ENCODE data around the gene NELL2.

NELL2 gene

GRCh38 chr12:44677724-44678123 lies 198.4 kb downstream of the NELL2 start:
- no peak for DNase-seq

DNA sequence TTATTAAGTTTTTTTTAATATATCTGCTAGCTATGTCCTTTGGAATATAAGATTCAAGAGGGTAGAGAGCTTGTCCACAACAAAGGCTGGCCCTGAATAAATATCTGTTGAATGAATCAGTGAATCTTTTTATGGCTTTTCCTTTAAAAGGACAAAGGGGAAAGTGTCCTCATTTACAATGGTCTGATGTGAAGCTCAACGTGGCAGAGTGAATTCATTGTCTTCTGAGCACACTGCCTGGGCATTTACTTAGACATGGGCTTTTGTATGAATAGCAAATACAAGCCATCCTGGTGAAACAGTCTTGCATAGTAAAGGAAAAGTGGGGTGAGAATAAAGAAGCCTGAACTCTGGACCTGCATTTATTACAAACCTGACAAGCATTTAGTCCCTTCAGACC lies 201.2 kb downstream of the NELL2 start:
- no peak for DNase-seq

- DNase-seq = no peak
These were observed 202.3 kb downstream of the NELL2 start for GRCh38 chr12:44673811-44674210.

GRCh38 chr12:44672042-44672441 lies 204.1 kb downstream of the NELL2 start:
- DNase-seq = no peak

DNA sequence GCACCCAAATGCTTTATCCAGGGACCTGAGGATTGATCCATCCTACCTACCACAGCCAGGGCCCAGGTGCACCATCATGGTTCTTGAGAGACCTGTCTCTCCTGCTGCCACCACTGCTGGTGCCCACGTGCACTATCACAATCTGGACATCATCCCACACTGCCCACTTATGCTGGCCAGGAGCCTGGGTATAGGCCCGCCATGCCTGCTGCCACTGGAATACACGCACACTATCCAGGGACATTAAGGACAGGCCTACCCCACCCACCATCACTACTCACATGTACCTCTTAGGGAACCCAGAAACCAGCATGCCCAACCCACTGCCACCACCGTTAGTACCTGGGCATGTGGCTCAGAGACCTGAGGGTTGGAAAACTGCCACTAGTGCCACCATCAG lies 207.7 kb downstream of the NELL2 start:
- no peak for DNase-seq

- DNase-seq = no peak
These were observed 208.7 kb downstream of the NELL2 start for GRCh38 chr12:44667461-44667860.

GRCh38 chr12:44663291-44663690 lies 212.8 kb downstream of the NELL2 start:
- DNase-seq = no peak

GRCh38 chr12:44655846-44656245 lies 220.3 kb downstream of the NELL2 start:
- DNase-seq = no peak

- DNase-seq = no peak
These were observed 221.2 kb downstream of the NELL2 start for GRCh38 chr12:44654646-44655639.

GRCh38 chr12:44653861-44654527 lies 222.1 kb downstream of the NELL2 start:
- DNase-seq = no peak

GRCh38 chr12:44649693-44650092 lies 226.4 kb downstream of the NELL2 start:
- DNase-seq = no peak

DNA sequence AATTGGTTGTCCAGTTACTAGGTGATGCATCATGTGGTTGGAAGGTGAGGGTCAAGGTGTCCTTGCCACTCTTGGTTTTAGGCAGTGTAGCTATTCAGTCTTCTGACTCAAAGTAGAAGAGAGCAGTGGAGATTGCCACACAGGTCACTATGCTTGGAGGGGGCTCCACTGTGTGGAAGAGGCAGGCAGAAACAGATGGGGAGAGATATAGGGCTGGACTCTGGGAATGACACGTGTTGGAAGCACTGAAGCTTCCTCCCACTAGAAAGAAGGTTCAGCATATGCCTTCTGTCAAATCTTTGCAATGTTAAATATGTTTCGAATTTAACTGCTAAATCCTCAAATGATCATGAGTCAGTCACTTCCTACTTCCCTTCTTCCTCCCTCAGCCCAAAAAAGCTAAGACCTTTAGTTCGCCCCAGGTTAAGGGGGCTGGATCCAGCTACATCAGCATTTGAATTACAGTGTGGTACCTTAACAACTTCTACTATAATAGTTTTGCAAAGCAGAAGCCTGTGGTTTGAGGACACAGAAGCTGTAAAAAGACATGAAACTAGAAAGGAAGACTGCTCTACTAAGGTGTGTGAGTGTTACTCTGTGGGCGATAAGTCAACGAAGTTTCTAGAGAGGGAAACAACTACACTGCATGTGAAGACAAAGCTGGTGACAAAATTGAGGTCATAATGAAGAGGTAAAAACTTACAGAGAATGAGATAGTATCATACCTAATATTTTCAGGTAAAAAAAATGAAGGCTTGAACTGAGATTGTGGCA lies 228.0 kb downstream of the NELL2 start:
- DNase-seq = no peak

GRCh38 chr12:44640427-44641190 lies 235.5 kb downstream of the NELL2 start:
- no peak for DNase-seq

DNA sequence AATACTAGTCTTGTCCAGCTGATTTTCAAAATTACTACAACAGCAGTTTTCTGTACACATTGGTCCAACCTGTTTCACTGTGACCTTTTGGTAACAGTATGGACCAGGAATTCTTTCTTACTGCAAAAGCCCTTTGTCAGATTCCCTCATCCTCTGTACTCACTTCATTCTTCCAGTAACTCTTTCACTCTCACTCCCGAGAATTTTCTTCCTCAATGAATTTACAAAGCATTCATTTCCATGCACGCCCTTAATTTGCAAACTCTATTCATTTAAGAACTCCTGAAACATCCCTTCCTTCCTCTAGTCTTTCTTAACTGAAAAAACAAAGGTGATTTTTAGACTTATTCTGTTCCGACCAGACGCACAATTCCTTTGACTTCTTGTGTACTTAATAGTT lies 238.2 kb downstream of the NELL2 start:
- DNase-seq = no peak

DNA sequence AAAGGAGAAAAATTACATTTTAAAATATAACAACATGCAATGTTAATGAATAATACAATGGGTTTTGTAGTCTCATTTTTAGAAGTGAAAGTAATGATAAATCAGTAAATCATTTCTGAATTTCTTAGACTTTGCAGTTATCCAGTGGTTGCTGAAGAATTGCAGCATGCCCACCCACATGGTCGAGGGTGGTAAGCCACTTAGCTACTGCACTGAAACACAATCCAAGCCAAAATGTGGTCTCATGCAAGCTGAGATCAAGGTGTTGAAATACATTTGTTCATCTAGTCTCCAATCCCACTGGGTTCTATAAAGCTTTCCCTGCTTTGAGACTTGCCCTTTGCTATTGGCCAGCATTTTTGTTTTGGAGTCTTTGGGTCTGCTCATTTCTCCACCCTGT lies 247.9 kb downstream of the NELL2 start:
- DNase-seq = no peak

GRCh38 chr12:44627387-44628166 lies 248.5 kb downstream of the NELL2 start:
- no peak for DNase-seq

DNA sequence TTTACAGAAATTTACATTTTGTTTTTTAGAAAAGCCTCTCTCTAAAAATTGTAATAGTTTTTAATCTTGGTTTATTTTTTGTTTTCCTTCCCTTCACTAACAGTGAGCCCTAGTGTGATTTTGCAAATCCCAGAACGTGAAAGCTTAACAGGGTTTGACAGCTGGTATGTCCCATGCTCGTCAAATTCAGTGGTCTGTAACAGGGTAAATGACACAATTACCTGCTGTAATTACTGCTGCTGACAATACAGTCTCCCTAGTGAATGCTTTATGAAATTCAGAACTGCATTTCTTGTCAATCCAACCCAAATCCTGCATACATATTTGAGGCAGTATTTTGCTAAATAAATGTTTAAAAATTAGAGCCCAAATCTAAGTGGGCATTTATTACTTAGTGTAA lies 249.2 kb downstream of the NELL2 start:
- no peak for DNase-seq

- DNase-seq = no peak
These were observed 257.2 kb downstream of the NELL2 start for GRCh38 chr12:44618946-44619345.

- DNase-seq = no peak
These were observed 259.7 kb downstream of the NELL2 start for GRCh38 chr12:44616402-44616801.

DNA sequence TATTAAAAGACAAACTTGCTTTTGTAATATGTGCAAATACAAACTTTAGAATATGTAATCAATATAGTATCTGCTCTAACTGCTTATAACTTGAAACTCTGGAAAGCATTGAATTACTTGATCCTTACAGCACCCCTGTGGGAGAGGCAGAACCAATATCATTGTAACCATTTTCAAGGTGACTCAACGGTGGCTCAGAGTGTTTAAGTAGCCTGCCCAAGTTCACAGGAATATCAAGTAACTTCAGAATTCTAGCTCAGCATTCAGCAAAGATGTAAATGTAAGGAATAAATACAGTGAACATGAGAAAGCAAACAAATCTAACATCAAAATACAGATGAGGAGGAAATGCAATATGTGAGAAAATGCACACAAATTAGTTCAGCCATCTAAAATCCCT lies 264.6 kb downstream of the NELL2 start:
- no peak for DNase-seq

GRCh38 chr12:44603701-44604100 lies 272.4 kb downstream of the NELL2 start:
- DNase-seq = no peak

GRCh38 chr12:44592626-44593025 lies 283.5 kb downstream of the NELL2 start:
- DNase-seq = no peak

Data from DMS79 treated with DMSO at 0.1 percent for 48 hours (cell line).